Karpas-422 (cell line): Measurements from ENCODE around the gene TSHZ2. TPM values are rescaled to one million over a fixed set of nuclear protein-coding genes. Genes with fewer than 3 reads are reported as not detected.

Experiments
- DNase-seq: peaks from one replicate; pipeline ENCODE4 v3.0.0-alpha.2; 2015
- H2AFZ ChIP-seq: fragments of 200-600 bp; sonication (generic); 2 replicates; pipeline ENCODE4 v1.6.1; 2014; ENCODE audit warnings: antibody characterized with exemption, low read length, mixed read lengths
- H3K27ac ChIP-seq: fragments of 200-600 bp; sonication (generic); 2 replicates; pipeline ENCODE4 v1.5.1; 2014; ENCODE audit warnings: mild to moderate bottlenecking, low read length, moderate library complexity
- H3K27me3 ChIP-seq: fragments of 200-600 bp; sonication (generic); 2 replicates; pipeline ENCODE4 v1.6.1; 2014; ENCODE audit warnings: low read length, mixed read lengths
- H3K36me3 ChIP-seq: fragments of 200-600 bp; sonication (generic); 2 replicates; pipeline ENCODE4 v1.6.1; 2014; ENCODE audit warnings: low read length, mixed read lengths; ENCODE audit not compliant: insufficient read depth
- H3K4me1 ChIP-seq: fragments of 200-600 bp; sonication (generic); 2 replicates; pipeline ENCODE4 v1.6.1; 2014; ENCODE audit warnings: mild to moderate bottlenecking, low read length, mixed read lengths
- H3K4me2 ChIP-seq: fragments of 200-600 bp; sonication (generic); 2 replicates; pipeline ENCODE4 v1.6.1; 2014; ENCODE audit warnings: low read length, low read depth, mild to moderate bottlenecking; ENCODE audit not compliant: poor library complexity, severe bottlenecking
- H3K4me3 ChIP-seq: fragments of 200-600 bp; sonication (generic); 2 replicates; pipeline ENCODE4 v1.5.1; 2014; ENCODE audit warnings: mild to moderate bottlenecking, antibody characterized with exemption, low read length, mixed read lengths
- H3K79me2 ChIP-seq: fragments of 200-600 bp; sonication (generic); 2 replicates; pipeline ENCODE4 v1.6.1; 2014; ENCODE audit warnings: mild to moderate bottlenecking, low read length, mixed read lengths
- H3K9ac ChIP-seq: fragments of 200-600 bp; sonication (generic); 2 replicates; pipeline ENCODE4 v1.6.0; 2014; ENCODE audit warnings: low read length
- H3K9me2 ChIP-seq: fragments of 200-600 bp; sonication (generic), shearing (Covaris generic); replicated peaks from 2 replicates; pipeline ENCODE4 v1.6.0; 2014; ENCODE audit warnings: mild to moderate bottlenecking, low read length, moderate library complexity; ENCODE audit not compliant: insufficient read depth
- H3K9me3 ChIP-seq: fragments of 300-700, 200-600 bp; sonication (generic); 2 replicates; pipeline ENCODE4 v1.6.1; 2014; ENCODE audit warnings: low read length, mixed read lengths
- H4K20me1 ChIP-seq: fragments of 200-600 bp; sonication (generic); 2 replicates; pipeline ENCODE4 v1.6.1; 2014; ENCODE audit warnings: mild to moderate bottlenecking, antibody characterized with exemption, low read length, low read depth; ENCODE audit not compliant: insufficient read depth
- total RNA-seq: library from RNA; depleted of rRNA; stranded (reverse); fragments of >200 nt; shearing (Covaris generic); gene quantifications from 2 replicates; pipeline ENCODE4 v1.2.3, GENCODE V29; 2014; ENCODE audit warnings: low replicate concordance

The TSHZ2 gene
- total RNA-seq, 1 experiment from 2014 or later, result not detected

- Histone ChIP-seq H3K4me2 (no peak overlapping the region), H3K4me1 (no peaks in the 10 kb centered on the region), H3K27me3 (no peaks in the 10 kb centered on the region), H3K4me3 (no peak overlapping the region), H3K9me2 (no peaks in the 10 kb centered on the region), H4K20me1 (no peaks in the 10 kb centered on the region), H3K9ac (no peak overlapping the region), H3K9me3 (peaks cover 22% of the 10 kb centered on the region), H3K27ac (no peak overlapping the region), H3K79me2 (no peaks in the 10 kb centered on the region), H3K36me3 (no peaks in the 10 kb centered on the region), H2AFZ (no peak overlapping the region)
- no peak for DNase-seq
Measured at GRCh38 chr20:53439616-53440015, 467.5 kb downstream of the TSHZ2 start.

GRCh38 chr20:53444401-53445149, 472.4 kb downstream of the TSHZ2 start:
- Histone ChIP-seq H3K9me2 (no peaks in the 10 kb centered on the region), H3K27me3 (no peaks in the 10 kb centered on the region), H3K27ac (no peak overlapping the region), H3K9ac (no peak overlapping the region), H4K20me1 (no peaks in the 10 kb centered on the region), H3K4me3 (no peak overlapping the region), H2AFZ (no peak overlapping the region), H3K9me3 (peaks cover 38% of the 10 kb centered on the region), H3K4me2 (no peak overlapping the region), H3K4me1 (no peaks in the 10 kb centered on the region), H3K79me2 (no peaks in the 10 kb centered on the region), H3K36me3 (no peaks in the 10 kb centered on the region)
- no peak for DNase-seq

GRCh38 chr20:53445321-53445731, 473.2 kb downstream of the TSHZ2 start:
- DNase-seq, result no peak
- Histone ChIP-seq H3K9ac (no peak overlapping the region), H3K4me2 (no peak overlapping the region), H2AFZ (no peak overlapping the region), H3K79me2 (no peaks in the 10 kb centered on the region), H3K9me3 (peaks cover 34% of the 10 kb centered on the region), H3K4me1 (no peaks in the 10 kb centered on the region), H3K27ac (no peak overlapping the region), H4K20me1 (no peaks in the 10 kb centered on the region), H3K36me3 (no peaks in the 10 kb centered on the region), H3K27me3 (no peaks in the 10 kb centered on the region), H3K4me3 (no peak overlapping the region), H3K9me2 (no peaks in the 10 kb centered on the region)

- Histone ChIP-seq H3K27me3 (no peaks in the 10 kb centered on the region), H3K4me2 (no peak overlapping the region), H3K36me3 (no peaks in the 10 kb centered on the region), H3K4me1 (no peaks in the 10 kb centered on the region), H3K9me2 (no peaks in the 10 kb centered on the region), H3K9me3 (peaks cover 29% of the 10 kb centered on the region), H3K27ac (no peak overlapping the region), H3K9ac (no peak overlapping the region), H2AFZ (no peak overlapping the region), H3K4me3 (no peak overlapping the region), H3K79me2 (no peaks in the 10 kb centered on the region), H4K20me1 (no peaks in the 10 kb centered on the region)
- DNase-seq, result no peak
Measured at GRCh38 chr20:53445932-53446331, 473.8 kb downstream of the TSHZ2 start.

GRCh38 chr20:53447316-53447715, 475.2 kb downstream of the TSHZ2 start:
- H3K9ac ChIP-seq, result no peak overlapping the region
- no peaks in the 10 kb centered on the region for H3K27me3 ChIP-seq
- no peak overlapping the region for H3K4me3 ChIP-seq
- H3K9me3 ChIP-seq, result peaks cover 36% of the 10 kb centered on the region
- DNase-seq, result no peak
- H3K27ac ChIP-seq, result no peak overlapping the region
- no peaks in the 10 kb centered on the region for H4K20me1 ChIP-seq
- no peaks in the 10 kb centered on the region for H3K36me3 ChIP-seq
- H2AFZ ChIP-seq, result no peak overlapping the region
- H3K4me1 ChIP-seq, result no peaks in the 10 kb centered on the region
- no peaks in the 10 kb centered on the region for H3K9me2 ChIP-seq
- H3K79me2 ChIP-seq, result no peaks in the 10 kb centered on the region
- H3K4me2 ChIP-seq, result no peak overlapping the region

- Histone ChIP-seq H3K4me3 (no peak overlapping the region), H3K36me3 (no peaks in the 10 kb centered on the region), H3K27me3 (no peaks in the 10 kb centered on the region), H3K9ac (no peak overlapping the region), H3K79me2 (no peaks in the 10 kb centered on the region), H3K27ac (no peak overlapping the region), H3K9me3 (peaks cover 37% of the 10 kb centered on the region), H4K20me1 (no peaks in the 10 kb centered on the region), H3K4me2 (no peak overlapping the region), H3K9me2 (no peaks in the 10 kb centered on the region), H2AFZ (no peak overlapping the region), H3K4me1 (no peaks in the 10 kb centered on the region)
- no peak for DNase-seq
Measured at GRCh38 chr20:53448426-53448825, 476.3 kb downstream of the TSHZ2 start.

- Histone ChIP-seq H3K4me2 (no peak overlapping the region), H3K36me3 (no peaks in the 10 kb centered on the region), H3K4me1 (no peaks in the 10 kb centered on the region), H3K9me3 (peaks cover 41% of the 10 kb centered on the region), H2AFZ (no peak overlapping the region), H3K27ac (no peak overlapping the region), H3K4me3 (no peak overlapping the region), H3K9ac (no peak overlapping the region), H3K27me3 (no peaks in the 10 kb centered on the region), H3K9me2 (no peaks in the 10 kb centered on the region), H4K20me1 (no peaks in the 10 kb centered on the region), H3K79me2 (no peaks in the 10 kb centered on the region)
- no peak for DNase-seq
Measured at GRCh38 chr20:53448875-53449274, 476.7 kb downstream of the TSHZ2 start.

- no peak for DNase-seq
- H3K27ac ChIP-seq, result no peak overlapping the region
- H3K36me3 ChIP-seq, result no peaks in the 10 kb centered on the region
- no peaks in the 10 kb centered on the region for H4K20me1 ChIP-seq
- H3K9me2 ChIP-seq, result no peaks in the 10 kb centered on the region
- H3K4me3 ChIP-seq, result no peak overlapping the region
- no peak overlapping the region for H2AFZ ChIP-seq
- no peaks in the 10 kb centered on the region for H3K27me3 ChIP-seq
- H3K9me3 ChIP-seq, result peaks cover 31% of the 10 kb centered on the region
- H3K79me2 ChIP-seq, result no peaks in the 10 kb centered on the region
- H3K4me2 ChIP-seq, result no peak overlapping the region
- H3K9ac ChIP-seq, result no peak overlapping the region
- H3K4me1 ChIP-seq, result no peaks in the 10 kb centered on the region
Measured at GRCh38 chr20:53453076-53453475, 480.9 kb downstream of the TSHZ2 start.
